Measurements from ENCODE around the gene ZDHHC20.
"Not testable (repeated sequence)": the region's sequence is repeated elsewhere in the genome, so short reads cannot be mapped to it uniquely, and the experiment has no call there.

The ZDHHC20 gene

DNA sequence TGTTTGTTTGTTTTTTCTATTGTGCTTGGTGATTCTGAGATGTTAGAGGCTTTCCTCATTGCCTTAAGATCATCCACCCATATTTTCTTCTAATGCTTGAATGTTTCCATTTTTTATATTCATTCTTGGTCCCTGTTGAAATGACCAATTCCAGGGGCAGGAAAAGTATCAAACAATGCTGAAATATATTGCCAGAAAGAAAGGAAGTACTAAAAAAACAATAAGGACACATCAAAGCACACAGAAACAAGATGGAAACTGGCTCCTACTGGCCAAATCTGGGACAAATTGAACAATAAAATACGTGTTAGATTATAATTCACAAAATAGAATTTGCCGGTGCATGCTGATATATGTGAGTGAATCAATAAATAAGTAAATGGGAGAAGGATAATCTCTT is 23.9 kb downstream of the ZDHHC20 start:
- DNase-seq = no peak

DNA sequence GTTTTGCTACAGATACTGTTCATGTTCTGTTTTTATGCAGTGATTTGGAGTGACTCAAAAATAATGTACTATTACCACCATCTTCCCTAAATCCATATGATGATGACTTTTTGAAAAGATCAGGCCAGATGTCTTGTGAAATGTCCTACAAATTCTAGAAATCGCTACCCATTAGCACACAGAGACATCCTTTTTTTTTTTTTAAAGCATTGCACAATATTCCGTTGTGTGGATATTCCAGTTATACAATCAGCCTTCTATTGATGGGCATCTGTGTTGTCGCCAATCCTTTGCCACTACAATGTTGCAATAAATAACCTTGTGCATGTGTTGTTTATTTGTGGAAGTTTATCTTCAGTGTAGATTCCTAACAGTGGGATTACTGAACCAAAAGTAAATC is 24.5 kb downstream of the ZDHHC20 start:
- peak in 1 of 2 experiments; percentile 13 for DNase-seq

DNA sequence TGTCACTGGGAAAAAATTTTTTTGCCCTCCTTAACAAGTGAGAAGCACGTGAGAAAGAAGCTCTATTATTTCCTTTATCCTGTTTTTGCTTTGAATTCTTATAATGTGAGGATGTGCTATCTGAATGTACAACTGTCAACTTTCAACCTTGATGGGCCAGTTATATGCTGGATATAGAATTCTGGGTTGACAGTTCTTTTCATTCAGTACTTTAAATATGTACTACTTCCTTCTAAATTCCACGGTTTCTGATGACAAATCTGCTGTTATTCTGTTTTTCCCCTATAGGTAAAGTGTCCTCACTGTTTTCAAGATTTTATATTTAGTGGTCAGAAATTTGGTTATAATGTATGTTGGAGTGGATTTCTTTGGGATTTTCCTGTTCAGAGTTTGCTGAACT is 29.9 kb downstream of the ZDHHC20 start:
- no peak for DNase-seq

DNA sequence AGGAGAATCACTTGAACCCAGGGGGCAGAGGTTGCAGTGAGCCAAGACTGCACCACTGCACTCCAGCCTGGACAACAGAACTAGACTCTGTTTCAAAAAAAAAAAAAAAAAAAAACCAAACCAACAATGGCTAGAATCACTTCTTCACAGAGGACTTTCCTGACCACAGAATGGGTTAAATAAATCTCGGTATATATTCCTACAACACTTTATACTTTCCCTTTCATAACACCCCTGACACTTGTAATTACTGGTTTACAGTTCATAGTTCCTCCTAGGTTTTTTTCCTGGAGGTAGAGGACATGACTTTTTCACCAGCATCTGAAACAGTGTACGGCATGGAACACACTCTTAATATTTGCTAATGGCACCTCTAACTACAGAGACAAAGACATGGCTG is 31.4 kb downstream of the ZDHHC20 start:
- no peak for DNase-seq

DNA sequence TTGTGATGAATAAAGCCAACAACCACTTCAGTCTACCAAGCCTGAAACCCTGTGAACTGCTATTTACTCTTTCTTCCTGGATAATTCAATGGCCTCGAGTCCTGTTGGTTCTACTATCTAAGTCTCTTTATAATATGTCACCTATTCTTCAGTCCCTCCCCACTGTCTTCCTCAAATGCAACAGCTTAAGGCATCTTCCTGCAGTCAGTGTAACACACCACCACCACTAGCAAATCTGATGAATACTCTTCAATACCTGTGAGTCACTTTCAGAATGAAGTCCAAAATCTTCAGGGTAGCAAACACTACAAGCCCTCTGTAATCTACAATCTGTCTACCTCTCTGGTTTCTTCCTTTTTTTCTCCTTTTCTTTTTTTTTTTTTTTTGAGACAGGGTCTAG is 32.9 kb downstream of the ZDHHC20 start:
- DNase-seq = no peak

DNA sequence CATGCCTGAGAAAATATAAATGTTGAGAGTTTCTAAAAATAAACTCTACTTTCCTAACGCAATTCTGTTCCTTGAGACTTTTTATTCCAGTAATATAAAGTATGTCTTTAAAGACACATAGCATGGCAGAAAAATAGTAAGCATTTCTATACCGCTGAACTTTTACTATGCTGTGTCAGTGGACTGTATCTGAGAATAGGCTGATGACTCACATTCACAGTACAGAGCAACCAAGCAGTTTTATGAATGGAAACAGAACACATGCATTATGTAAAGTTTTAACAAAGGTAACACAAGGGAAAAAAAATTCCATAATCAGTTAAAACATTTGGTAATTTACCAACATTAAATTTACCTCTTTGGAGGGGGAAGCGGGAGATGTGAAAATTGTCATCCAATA is 38.4 kb downstream of the ZDHHC20 start:
- DNase-seq = no peak

DNA sequence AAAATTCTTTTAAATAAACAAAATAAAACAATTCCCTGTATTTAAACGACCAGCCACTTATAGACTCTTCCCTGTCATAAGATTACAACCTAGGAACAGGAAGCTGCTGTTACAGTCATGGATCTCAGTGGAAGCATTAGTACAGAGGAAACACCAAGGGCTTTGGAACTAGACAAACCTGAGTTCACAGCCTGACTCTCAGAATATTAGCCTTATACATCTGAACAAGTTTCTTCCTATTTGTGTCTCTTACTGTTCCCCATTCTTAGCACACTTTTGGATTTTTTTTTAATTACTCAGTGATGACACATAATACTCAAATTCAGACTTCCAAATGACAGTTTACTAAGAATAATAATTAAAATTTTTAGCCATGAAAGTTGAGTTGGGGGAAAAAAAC is 46.1 kb downstream of the ZDHHC20 start:
- no peak for DNase-seq

DNA sequence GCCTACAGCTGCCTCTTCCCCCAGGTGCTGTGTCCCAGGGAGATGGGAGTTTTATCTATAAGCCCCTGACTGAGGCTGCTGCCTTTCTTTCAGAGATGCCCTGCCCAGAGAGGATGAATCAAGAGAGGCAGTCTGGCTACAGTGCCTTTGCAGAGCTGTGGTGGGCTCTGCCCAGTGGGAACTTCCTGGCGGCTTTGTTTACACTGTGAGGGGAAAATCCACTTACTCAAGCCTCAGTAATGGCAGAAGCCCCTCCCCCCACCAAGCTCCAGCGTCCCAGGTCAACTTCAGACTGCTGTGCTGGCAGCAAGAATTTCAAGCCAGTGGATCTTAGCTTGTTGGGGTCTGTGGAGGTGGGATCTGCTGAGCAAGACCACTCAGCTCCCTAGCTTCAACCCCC is 48.6 kb downstream of the ZDHHC20 start:
- DNase-seq = not testable (repeated sequence)

DNA sequence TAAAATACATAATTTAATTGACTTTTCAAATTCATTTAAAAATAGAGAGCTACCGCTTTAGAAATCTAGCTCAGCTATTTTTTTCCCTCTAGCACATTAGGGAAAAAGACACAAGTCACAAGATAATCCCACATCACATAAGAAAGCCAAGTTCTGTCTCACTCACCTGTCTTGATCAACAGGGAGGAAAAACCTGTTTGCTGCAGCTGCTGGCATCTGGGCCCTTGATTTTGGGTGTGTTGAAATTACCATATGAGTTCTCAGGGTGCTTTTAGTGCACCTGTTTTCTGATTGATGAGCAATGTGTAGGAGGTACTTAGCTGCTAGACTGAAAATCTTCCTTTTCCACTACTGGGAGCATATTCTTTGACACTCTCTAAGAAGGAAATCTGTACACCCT is 53.8 kb downstream of the ZDHHC20 start:
- no peak for DNase-seq

DNA sequence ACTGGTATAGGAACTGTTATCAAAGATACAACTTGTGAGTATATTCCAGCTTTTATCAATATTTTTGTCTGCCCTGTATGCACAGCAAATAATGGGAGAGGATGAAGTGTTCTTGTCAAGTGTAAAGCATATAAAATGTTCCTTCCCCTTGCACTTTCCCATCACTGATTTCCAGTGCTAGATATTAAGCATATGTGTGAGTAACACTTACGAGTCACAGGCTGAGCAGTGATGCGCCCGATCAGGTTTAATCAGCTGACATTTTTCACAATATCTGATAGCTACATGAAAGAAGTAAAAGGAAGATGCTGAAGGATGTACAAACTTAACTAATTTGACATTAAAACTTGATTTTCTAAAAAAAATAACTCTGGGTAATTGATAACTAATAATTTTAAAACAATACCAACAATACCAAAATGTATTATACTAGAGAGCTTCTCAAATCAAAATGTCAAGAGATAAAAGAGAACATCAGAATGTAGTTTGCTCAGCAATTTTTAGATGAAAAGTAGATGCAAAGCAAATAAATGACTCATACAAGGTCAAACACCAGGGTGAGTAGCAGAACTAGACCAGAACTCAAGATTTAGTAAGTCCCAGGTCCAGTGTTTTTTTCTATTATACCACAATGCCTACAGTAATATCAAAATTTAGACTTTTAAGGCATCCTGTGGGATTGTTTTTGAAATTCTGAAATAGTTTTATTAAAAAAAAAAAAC is 56.4 kb downstream of the ZDHHC20 start:
- DNase-seq = no peak

DNA sequence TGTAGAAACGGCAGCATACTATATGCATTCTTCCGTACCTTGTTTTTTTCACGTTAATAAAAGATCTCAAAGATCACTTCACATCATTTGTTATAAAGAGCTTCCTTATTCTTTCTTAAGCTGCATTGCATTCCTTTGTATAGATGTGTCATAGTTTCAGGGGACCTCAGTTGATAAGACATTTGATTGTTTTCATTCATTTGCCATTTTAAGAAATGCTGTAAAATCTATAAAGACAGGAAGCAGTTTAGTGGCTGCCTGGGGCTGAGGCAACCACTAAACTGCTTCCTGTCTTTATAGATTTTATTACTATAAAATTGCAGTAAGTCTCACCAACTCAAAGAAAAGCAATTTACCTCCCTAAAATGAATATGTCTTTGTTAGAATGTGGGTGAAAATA is 59.4 kb downstream of the ZDHHC20 start:
- DNase-seq = no peak

DNA sequence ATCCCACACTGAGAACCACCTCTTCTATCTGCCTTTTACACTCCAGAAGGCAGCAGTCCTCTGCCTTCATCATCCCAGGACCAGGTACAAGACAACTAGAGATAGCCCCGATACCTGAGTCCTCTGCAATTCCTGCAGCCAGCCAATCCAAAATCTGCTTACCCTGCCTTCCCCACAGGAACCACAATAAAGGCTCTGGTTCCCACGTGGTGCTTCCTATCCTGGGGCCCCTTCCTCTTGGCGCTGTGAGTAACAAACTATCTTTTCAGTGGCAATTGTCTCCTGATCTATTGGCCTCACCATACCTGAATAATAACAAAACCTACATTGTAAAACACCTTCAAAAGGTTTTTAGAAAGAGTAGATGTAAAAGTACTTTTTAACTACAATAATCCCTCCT is 63.1 kb downstream of the ZDHHC20 start:
- no peak for DNase-seq

DNA sequence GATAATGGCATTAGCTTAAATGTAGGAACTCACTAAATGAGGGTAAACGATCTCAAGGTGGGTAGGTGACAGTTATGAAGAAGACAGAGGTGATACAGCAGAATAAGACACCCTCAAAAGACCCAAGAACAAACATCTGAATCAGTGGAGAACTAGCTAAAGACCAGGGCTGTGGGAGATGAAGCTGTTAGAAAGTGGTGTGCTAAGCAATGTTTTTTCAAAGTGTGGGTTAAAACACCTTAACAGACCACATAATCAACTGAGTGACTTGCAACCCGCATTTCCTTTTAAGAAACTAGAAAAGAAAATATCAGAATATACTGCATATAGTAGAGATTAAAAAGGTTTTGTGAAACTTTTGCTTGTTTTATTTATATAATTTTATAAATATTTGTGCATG is 70.0 kb downstream of the ZDHHC20 start:
- no peak for DNase-seq

DNA sequence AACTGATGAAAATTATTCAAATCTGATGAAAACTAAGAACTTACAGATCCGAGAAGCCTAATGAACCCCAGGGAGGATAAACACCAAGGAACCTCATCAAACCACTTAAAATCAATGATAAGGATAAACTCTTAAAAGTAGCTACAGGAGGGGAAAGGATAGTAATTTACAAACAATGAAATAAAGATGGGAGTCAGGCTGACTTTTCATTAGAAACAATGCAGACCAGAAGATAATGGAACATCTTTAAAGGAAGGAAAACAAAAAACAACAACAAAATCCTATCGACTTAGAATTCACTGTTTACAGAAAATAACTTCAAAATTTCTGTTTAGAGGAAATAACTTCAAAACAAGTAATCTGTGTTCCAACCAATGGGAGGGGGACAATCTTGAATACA is 73.4 kb downstream of the ZDHHC20 start:
- no peak for DNase-seq

DNA sequence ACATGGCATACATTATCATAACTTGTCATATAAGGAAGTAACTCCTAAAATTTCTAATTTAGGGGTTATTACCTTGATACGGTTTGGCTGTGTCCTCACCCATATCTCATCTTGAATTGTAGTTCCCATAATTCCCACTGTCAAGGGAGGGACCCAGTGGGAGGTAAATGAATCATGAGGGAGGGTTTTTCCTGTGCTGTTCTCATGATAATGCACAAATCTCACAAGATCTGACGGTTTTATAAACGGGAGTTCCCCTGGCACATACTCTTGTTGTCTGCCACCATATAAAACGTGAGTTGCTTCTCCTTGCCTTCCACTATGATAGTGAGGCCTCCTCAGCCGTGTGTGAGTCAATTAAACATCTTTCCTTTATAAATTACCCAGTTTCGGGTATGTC is 76.0 kb downstream of the ZDHHC20 start:
- DNase-seq = no peak

DNA sequence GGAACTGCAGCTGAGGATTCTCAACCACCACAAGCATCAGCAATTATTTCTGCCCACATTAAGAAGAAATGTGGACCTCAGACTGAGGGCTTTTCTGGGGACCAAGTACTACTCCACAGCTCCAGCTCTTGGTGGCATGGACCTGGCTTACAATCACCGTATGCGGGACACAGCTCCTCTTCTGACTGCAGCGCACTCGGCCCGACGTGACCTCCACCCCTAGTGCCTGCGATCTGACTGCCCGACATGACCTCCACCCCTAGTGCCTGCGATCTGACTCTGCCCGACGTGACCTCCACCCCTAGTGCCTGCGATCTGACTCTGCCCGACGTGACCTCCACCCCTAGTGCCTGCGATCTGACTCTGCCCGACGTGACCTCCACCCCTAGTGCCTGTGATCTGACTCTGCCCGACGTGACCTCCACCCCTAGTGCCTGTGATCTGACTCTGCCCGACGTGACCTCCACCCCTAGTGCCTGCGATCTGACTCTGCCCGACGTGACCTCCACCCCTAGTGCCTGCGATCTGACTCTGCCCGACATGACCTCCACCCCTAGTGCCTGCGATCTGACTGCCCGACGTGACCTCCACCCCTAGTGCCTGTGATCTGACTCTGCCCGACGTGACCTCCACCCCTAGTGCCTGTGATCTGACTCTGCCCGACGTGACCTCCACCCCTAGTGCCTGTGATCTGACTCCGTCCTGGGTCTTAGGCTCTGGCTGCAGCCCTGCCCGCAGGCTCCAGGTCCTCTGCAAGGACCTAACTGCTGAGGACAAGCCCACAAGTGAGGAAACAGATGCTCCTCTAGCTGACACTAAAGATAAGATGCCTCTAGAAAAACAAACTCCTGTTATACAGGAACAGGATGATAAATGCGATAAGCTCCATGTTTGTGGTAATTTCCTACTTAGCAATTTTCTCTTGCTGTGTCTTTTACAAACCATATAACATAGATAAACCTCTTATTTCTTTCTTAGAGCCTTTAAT is 81.8 kb downstream of the ZDHHC20 start:
- DNase-seq = not testable (repeated sequence)

DNA sequence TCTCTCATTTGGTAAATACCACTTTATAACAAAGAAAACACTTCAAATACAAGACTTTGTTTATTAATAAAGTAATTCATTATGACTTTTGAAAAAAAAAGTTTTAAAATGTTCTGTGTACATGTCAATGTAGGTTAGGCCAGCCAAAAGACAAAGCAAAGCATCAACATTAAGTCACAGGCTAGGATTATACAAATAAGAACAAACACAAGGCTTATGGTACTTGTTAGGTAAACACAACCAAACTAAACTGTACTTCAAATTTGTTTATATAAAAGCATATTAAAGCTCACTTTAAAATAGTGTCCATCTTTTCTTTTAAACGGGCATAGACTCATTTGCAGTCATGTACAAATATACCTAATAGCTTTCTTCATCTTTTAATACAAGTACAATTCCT is 86.6 kb downstream of the ZDHHC20 start:
- DNase-seq = no peak

DNA sequence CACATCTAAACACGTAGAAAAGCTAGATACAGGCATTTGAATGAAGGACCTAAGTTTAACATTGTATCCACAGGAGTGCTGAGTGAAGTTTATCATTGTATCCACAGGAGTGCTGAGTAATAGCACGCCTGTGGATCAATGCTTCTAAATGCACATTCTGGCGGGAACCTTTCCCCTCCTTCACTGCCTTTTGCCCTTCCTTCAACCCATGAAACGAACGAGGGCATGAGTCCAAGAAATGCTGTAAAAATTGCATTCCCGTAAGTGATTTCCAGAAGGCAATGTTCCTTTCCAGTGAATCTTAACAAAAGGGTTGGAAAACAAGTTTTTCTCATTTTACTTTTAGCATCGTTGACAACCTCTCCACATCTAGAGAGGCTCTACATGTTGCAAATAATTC is 88.1 kb downstream of the ZDHHC20 start:
- no peak for DNase-seq

DNA sequence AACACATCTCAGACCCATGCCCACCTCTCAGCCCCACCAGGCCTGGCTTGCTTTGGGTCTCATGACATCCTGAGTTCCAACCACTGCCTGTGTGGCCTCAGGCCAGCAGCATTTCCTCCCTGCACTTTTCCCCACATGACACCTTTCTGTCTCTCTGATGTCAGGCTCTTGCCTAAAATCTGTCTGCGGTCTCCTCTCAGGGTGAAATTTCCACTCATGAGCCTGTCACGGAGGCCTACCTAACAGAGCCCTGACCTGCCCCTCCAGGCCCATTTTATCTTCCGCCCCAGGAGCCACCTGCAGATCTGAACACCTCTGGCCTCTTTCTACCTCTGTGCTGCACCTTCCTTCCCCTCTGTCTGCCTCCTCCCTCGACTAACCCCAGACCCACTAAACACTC is 93.5 kb downstream of the ZDHHC20 start:
- DNase-seq = no peak

DNA sequence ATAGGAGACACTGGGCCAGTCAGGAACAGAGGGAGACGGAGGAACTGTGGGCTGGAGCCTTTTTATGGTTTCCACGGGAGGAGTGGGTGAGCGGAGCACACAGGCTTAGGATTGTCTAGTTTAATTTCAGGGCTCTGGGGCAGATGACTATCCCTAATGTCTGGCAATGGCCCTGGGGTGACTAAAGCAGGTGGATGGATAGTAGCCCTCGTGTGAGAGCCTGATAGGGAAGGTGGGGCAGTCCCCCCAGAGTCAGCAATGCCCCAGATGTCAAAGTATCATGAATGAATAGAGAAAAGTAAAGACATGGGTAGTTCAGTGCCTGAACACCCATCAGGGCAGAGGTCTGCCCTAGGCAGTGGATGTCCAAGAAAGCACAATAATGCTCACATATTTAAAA is 94.2 kb downstream of the ZDHHC20 start:
- no peak for DNase-seq

DNA sequence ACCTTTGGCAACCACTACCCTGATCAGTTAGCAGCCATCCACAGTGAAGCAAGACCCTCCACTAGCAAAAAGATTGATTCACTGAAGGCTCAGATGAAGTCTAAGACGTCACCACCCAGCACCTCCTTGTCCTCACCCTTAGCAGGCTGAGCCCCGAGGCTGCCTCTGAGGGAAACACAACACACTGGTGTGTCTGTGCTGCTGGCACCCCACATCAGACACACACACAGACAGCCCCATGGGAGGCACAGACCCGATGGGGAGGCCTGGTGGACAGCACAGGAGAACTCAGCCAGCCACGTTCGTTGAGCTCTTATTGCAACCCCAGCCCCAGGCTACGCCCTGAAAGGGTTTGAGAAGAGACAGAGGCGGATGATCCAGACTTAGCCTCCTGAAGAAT is 94.7 kb downstream of the ZDHHC20 start:
- DNase-seq = no peak

DNA sequence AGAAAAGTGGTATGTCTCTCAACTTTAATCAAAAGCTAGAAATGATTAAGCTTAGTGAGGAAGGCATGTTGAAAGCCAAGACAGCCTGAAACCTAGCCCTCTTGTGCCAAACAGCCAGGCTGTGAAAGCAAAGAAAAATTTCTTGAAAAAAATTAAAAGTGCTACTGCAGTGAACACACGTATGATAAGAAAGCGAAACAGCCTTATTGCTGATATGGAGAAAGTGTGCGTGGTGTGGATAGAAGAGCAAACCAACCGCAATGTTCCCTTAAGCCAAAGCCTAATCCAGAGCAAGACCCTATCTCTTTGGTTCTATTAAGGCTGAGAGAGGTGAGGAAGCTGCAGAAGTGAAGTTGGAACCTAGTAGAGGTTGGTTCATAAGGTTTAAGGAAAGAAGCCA is 96.4 kb downstream of the ZDHHC20 start:
- DNase-seq = no peak

DNA sequence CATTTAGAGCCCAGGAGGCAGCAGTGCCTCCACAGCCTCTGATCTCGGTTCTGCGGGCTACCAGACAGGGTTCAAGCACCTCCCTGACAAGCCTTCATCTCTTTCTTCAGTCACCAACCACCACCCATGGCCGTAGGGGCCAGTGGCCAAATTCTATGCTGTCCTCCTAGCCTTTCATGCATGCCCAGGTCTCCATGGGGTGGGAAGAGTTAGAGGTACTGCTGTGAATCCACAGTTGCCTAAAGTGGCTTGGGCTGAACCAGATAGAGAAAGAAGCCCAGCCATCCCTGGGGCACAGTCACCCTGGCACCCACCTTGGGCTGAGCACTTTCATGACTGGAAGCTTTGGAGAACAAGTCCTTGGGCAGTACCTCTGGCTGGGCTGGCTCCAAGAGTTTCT is 97.4 kb downstream of the ZDHHC20 start:
- DNase-seq = no peak

DNA sequence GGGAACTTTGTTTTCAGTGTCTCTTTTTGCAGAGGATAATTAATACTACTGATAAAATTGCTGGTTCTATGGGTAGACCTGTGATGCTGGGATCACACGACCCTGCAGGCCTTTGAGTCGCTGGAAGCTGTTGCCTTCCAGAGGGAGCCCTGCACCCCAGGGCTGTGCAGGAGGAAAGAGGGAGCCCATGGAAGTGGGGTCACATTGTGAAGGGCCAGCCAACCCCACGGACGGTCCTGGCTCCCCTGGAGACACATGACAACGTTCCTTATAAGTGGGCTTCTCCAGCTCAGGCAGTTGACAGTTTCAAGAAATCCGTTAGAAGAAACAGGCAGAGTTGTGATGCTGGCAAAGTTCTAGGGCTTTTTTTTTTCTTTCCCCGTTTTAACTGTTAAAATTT is 98.0 kb downstream of the ZDHHC20 start:
- no peak for DNase-seq
